Measurements from ENCODE around the gene GPI.

DNA sequence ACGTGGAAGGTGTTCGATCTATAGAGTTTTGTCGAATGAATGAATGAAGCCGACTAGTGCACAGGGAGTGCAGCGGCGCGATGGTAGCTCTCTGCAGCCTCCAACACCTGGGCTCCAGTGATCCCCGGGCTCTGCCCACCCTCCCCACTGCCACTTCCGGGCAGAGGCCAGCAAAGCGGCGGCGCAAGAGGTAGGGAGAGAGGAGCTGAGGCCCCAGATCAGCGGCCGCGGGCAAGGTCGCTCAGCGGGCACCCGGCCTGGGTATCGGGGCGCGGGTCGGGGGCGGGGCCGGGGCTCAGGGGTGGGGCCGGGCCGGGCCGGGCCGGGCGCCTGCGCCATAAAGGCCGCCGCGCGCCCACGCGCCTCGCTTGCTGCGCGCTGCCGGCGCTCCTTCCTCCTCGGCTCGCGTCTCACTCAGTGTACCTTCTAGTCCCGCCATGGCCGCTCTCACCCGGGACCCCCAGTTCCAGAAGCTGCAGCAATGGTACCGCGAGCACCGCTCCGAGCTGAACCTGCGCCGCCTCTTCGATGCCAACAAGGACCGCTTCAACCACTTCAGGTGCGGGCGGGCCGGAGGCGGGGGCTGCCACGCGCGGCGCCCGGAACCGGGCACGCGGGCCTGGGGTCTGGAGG is at the start of gene GPI:
- TF ChIP-seq POLR2A (IDR thresholded peaks at IDR 0.05): peak; percentile 37 to 44
- TF ChIP-seq, protein P1, sequence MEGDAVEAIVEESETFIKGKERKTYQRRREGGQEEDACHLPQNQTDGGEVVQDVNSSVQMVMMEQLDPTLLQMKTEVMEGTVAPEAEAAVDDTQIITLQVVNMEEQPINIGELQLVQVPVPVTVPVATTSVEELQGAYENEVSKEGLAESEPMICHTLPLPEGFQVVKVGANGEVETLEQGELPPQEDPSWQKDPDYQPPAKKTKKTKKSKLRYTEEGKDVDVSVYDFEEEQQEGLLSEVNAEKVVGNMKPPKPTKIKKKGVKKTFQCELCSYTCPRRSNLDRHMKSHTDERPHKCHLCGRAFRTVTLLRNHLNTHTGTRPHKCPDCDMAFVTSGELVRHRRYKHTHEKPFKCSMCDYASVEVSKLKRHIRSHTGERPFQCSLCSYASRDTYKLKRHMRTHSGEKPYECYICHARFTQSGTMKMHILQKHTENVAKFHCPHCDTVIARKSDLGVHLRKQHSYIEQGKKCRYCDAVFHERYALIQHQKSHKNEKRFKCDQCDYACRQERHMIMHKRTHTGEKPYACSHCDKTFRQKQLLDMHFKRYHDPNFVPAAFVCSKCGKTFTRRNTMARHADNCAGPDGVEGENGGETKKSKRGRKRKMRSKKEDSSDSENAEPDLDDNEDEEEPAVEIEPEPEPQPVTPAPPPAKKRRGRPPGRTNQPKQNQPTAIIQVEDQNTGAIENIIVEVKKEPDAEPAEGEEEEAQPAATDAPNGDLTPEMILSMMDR (IDR thresholded peaks at IDR 0.05): no peak
